Stimulated activated effector memory CD8-positive, alpha-beta T cell treated with anti-CD3 and anti-CD28 coated beads, Interleukin-12 subunit alpha, Interleukin-12 subunit beta, amount 100 ng/mL, for 72 hours (primary cell): Measurements from ENCODE around the gene LMF1.

Experiments
- ATAC-seq: fragments of 150-1000 bp; cut with Tn5 transposase; 2 replicates; pipeline ENCODE4 v1.10.0; 2021
- DNase-seq, 2 donors: peaks; one replicate each; pipeline ENCODE4 v3.0.0; 2021 to 2022; ENCODE audit warnings: low spot score in 2 of 2
- H3K27ac Mint-ChIP-seq: one replicate; pipeline ENCODE4 v1.8.0; 2022; ENCODE audit warnings: mild to moderate bottlenecking, mixed read lengths
- H3K36me3 Mint-ChIP-seq: one replicate; pipeline ENCODE4 v1.8.0; 2022; ENCODE audit warnings: mild to moderate bottlenecking, mixed read lengths
- H3K4me1 Mint-ChIP-seq: one replicate; pipeline ENCODE4 v1.8.0; 2022; ENCODE audit warnings: mixed read lengths
- H3K4me3 Mint-ChIP-seq: one replicate; pipeline ENCODE4 v1.8.0; 2022; ENCODE audit warnings: mild to moderate bottlenecking, mixed read lengths
- H3K9me3 Mint-ChIP-seq: one replicate; pipeline ENCODE4 v1.8.0; 2022; ENCODE audit warnings: mixed read lengths

Gene LMF1

DNA sequence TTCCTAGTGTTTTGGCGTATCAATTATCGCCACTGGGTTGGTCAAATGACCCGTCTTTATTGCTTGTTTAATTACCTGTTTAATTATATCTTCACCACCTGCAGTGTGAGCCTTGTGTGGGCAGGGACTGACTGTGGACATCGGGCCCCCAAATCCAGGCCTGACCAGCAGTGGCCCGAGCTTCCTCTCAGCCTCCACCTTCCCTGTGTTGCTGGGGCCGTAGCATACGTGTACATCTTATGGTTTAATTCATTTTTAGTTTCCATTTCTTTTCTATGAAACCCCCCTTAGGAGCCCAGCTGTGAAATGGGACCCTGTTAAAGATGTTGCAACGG is 1.2 kb upstream of the LMF1 start:
- Mint-ChIP-seq H3K27ac (no peak overlapping the region), H3K4me1 (no peaks in the 10 kb centered on the region), H3K4me3 (peak overlapping the region; percentile 65), H3K36me3 (peaks cover 13% of the 10 kb centered on the region), H3K9me3 (no peaks in the 10 kb centered on the region)
- no peak for ATAC-seq
- no peak for DNase-seq

DNA sequence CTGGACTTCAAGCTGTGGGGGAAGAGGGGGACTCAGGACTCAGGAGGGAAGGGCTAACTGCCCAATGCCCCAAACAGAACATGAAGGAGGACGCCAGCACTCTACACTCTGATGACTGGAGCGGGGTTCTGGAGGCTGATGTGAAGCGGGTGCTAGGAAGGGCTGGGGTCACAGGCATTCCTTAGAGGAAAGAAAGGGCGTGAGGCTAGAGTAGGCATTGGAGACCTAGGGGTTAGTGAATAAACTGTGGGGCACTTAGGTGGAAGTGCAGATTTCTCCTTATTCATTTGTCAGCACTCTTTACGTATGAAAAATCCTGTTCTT is 760 bp upstream of the LMF1 start:
- Mint-ChIP-seq H3K27ac (no peak overlapping the region), H3K4me1 (peaks cover 1% of the 10 kb centered on the region), H3K9me3 (no peaks in the 10 kb centered on the region), H3K4me3 (peak overlapping the region; percentile 65), H3K36me3 (peaks cover 13% of the 10 kb centered on the region)
- ATAC-seq: no peak
- no peak for DNase-seq

DNA sequence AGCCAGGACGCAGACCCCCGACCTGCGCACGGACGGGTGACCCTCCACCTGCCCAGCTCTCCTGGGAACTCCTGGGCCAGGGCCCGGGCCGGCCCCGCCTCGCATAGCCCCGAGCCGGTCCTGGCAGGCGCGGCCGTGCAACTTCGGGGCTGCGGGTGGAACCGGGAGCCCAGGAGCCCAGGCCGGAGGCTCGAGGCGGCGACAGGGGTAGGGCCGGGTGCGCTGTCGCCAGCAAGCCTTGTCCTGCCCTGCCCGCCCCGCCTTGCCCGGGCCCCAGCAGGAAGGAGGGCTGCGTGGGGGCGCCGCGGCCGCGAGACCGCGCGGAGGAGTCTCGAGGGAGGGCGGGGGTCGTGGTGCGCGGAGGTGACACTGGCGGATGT is 408 bp downstream of the LMF1 start:
- ATAC-seq (peak; percentile 66), DNase-seq (no peak)
- H3K4me1 Mint-ChIP-seq: peaks cover 12% of the 10 kb centered on the region
- H3K36me3 Mint-ChIP-seq: peaks cover 13% of the 10 kb centered on the region
- H3K27ac Mint-ChIP-seq: peak overlapping the region; percentile 43
- H3K9me3 Mint-ChIP-seq: no peaks in the 10 kb centered on the region
- peak overlapping the region; percentile 65 for H3K4me3 Mint-ChIP-seq

DNA sequence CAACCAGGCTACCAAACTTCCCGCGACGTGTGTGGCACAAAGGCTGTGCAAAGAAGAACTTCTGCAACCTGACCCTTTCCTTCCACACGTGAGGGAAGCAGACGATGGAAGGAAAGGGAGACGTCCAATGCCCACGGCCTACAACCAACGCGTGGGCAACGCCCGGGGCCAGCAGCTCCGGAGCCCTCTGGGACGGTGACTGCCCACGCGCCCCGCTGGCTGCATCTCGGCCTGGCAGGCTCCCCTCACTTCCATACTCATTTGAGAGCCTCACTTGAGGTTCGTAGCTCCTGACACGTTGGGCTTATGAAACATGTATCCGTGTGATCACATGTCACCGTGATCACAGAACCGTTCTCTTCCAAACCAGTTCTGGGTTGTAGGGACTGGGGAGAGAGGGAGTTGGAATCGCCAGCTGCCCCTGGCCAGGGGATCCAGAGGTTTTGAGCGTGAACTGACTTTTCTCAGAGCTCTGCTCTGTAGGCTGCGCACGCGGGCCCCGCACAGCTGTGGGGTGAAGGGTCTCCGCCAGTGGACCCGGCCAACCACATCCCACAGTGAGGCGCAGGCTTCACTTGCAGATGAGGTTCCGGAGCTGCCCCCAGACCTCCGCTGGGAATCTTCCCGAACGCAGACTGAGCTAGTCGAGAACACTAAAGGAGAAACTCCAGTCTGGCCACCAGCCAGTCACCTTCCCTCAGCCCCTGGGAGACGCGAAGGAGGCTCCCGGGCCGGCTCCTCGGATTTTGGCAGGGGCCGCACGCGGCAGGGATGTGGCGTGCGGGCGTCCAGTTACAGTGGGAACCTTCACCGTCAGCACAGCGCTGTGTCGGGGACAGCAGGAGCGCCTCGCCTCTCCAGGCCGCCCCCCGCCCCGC is 1.0 kb downstream of the LMF1 start:
- peaks cover 18% of the 10 kb centered on the region for H3K4me1 Mint-ChIP-seq
- no peak for DNase-seq
- H3K4me3 Mint-ChIP-seq: peak overlapping the region; percentile 65
- peak; percentile 9 for ATAC-seq
- H3K36me3 Mint-ChIP-seq: peaks cover 18% of the 10 kb centered on the region
- no peaks in the 10 kb centered on the region for H3K9me3 Mint-ChIP-seq
- peak overlapping the region; percentile 43 for H3K27ac Mint-ChIP-seq

DNA sequence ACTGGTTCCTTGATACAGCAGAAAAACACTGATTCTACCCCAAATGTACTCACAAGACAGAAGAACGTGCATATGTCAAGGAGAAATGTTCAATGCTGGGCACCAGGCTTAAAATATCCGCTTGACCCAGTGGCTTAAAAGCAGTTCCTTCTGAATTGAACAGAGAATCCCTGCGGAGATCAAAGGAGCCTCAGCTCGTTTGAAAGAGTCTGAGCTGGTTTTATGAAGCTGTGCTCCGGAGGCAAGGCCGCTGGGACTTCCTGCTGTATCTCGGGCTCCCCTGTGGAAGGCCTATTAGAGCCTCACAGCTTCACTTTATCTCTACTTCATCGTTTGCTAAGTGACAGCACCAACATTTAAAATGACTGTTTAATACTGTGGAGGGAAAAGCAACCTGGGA is 2.2 kb downstream of the LMF1 start:
- peaks cover 26% of the 10 kb centered on the region for H3K36me3 Mint-ChIP-seq
- DNase-seq: no peak
- peaks cover 27% of the 10 kb centered on the region for H3K4me1 Mint-ChIP-seq
- no peak for ATAC-seq
- H3K4me3 Mint-ChIP-seq: peak overlapping the region; percentile 65
- H3K27ac Mint-ChIP-seq: no peak overlapping the region
- H3K9me3 Mint-ChIP-seq: no peaks in the 10 kb centered on the region

DNA sequence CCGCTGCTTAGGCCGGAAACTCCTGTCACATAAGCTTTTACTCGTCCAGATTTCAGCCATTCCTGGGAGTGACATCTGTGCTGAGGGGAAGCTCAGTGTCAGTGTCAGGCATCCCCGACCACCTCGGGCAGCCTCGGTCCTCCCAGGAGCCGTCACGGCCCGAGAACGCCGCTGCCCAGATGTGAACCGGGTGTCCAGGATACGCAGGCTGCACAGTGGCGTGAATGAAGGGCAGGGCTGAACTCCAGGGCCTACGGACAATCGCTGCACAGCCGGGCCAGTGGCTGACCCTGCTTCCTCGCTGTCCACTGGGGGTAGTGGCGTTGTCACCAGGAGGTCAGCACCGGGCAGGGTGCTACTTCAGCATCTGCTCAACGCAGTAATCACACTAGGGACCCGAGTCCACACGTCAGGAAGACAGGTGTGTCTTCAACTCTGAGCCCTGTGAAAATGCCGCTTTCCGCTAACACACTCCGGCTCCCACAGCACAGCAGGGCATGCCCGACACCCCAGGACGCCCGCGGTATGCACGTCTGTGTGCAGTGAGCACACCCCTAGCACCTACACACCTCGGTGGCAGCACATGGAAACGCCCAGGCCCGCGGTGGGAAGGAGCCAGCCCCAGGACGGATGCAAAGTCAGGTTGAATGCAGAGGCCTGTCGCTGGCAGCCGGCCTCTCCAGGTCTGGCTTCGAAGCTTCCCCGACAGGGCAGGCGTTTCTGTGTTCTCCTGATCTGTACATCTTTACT is 3.1 kb downstream of the LMF1 start:
- Mint-ChIP-seq H3K9me3 (no peaks in the 10 kb centered on the region), H3K36me3 (peaks cover 26% of the 10 kb centered on the region), H3K27ac (no peak overlapping the region), H3K4me3 (peak overlapping the region; percentile 65), H3K4me1 (peaks cover 31% of the 10 kb centered on the region)
- ATAC-seq: no peak
- no peak for DNase-seq

DNA sequence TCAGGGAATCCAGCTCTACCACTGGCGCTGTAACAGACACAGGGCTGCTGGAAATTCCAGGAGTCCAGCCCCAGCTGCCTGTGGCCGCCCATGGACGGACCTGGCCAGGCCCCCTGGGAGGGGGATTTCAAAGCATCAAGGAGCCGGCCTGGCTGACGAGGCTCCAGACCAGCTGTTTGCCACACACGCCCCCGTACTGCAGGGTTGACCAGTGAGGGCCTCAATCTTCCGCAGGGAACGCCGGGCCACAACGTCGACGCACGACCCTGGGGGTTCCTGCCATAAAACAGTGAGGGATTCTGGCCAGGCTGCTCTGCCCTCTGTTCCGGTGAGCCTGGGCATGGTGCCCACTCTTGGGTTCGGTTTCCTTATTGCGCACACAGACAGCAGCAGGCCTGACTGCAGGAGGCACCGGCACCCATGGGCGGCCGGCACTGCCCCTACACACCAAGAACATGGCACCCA is 3.7 kb downstream of the LMF1 start:
- no peak overlapping the region for H3K27ac Mint-ChIP-seq
- peaks cover 31% of the 10 kb centered on the region for H3K4me1 Mint-ChIP-seq
- ATAC-seq (no peak), DNase-seq (no peak)
- peaks cover 26% of the 10 kb centered on the region for H3K36me3 Mint-ChIP-seq
- no peaks in the 10 kb centered on the region for H3K9me3 Mint-ChIP-seq
- H3K4me3 Mint-ChIP-seq: no peak overlapping the region

DNA sequence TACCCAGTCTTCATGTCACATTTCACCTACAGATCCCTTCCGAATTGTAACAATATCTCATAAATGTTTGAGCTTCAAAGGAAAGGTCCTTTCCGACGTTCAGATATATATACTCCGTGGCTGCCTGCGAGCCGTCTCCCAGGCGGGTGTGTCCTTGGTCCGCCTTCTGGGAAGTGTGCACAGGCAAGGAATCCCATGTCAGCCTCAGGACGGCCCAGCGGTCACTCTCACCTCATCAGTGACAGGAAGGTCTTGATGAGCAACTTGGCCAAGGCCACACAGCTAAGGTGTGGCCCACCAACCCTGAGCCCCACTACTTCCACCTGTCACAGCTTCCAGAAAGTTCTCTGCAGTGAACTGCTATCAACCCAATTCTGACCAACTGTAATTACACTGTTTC is 4.3 kb downstream of the LMF1 start:
- H3K27ac Mint-ChIP-seq: no peak overlapping the region
- DNase-seq (no peak), ATAC-seq (no peak)
- H3K4me3 Mint-ChIP-seq: no peak overlapping the region
- H3K9me3 Mint-ChIP-seq: no peaks in the 10 kb centered on the region
- H3K4me1 Mint-ChIP-seq: peaks cover 31% of the 10 kb centered on the region
- H3K36me3 Mint-ChIP-seq: peaks cover 26% of the 10 kb centered on the region

DNA sequence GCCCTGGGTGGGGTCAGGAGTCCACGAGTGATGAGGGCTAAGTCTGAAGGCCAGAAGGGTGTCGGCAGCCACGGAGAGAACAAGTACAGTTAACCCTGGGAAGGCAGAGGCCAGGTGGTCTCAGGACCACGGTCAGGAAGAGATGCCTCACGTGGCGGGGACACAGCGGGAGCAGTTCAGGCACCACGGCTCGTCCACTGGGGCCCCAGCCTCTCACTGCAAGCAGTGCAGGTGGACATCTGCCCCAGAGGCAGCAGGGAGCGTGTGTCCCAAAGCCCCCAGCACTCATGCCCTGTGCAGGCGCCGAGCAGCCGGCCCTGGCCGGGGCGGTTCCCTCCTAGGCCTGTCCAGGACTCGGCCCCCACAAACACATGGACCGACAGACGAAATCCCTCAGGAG is 4.7 kb downstream of the LMF1 start:
- ATAC-seq: no peak
- peaks cover 31% of the 10 kb centered on the region for H3K4me1 Mint-ChIP-seq
- no peak overlapping the region for H3K4me3 Mint-ChIP-seq
- peak overlapping the region; percentile 92 for H3K27ac Mint-ChIP-seq
- H3K9me3 Mint-ChIP-seq: no peaks in the 10 kb centered on the region
- DNase-seq: no peak
- H3K36me3 Mint-ChIP-seq: peaks cover 26% of the 10 kb centered on the region

DNA sequence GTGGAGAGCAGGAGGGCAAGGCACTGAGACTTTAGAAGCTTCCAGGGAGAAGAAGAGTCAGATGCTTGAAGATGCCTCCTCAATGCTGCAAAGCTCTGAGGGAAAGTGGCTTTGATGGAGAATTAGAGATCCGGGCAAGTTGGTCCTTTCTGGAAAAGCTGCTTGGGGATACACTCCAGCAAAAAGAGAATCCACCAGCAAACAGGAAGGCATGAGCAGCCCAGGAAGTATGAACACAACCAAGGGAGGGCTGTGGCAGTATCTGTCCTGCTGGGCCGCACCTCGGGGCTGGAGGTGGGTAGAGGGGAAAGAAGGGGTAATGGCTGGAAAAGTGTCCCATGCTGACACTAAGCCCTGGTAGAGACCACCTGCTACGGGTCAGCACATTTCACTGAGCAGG is 5.3 kb downstream of the LMF1 start:
- Mint-ChIP-seq H3K27ac (peak overlapping the region; percentile 92), H3K4me1 (peaks cover 31% of the 10 kb centered on the region), H3K4me3 (peak overlapping the region; percentile 67), H3K9me3 (no peaks in the 10 kb centered on the region), H3K36me3 (peaks cover 26% of the 10 kb centered on the region)
- ATAC-seq (no peak), DNase-seq (no peak)

DNA sequence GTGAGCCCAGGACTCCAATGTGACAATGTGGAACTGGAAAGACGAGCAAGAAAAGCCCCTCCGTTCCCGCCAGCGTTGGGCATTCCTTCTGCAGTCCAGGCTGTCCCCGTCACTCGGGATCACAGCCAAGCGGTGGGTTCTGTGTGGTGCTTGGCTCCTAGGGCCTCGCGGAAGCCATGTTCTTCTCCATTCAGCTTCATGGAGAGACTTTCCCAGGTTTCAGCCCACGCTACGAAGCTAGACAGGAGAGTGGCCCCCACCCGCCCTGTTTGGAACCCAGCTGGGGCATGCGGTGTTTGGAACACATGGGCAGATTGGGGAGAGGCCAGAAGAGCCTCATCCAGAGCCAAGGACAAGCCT is 5.8 kb downstream of the LMF1 start:
- DNase-seq (no peak), ATAC-seq (no peak)
- Mint-ChIP-seq H3K36me3 (peaks cover 26% of the 10 kb centered on the region), H3K4me3 (peak overlapping the region; percentile 67), H3K9me3 (no peaks in the 10 kb centered on the region), H3K4me1 (peaks cover 31% of the 10 kb centered on the region), H3K27ac (peak overlapping the region; percentile 92)

DNA sequence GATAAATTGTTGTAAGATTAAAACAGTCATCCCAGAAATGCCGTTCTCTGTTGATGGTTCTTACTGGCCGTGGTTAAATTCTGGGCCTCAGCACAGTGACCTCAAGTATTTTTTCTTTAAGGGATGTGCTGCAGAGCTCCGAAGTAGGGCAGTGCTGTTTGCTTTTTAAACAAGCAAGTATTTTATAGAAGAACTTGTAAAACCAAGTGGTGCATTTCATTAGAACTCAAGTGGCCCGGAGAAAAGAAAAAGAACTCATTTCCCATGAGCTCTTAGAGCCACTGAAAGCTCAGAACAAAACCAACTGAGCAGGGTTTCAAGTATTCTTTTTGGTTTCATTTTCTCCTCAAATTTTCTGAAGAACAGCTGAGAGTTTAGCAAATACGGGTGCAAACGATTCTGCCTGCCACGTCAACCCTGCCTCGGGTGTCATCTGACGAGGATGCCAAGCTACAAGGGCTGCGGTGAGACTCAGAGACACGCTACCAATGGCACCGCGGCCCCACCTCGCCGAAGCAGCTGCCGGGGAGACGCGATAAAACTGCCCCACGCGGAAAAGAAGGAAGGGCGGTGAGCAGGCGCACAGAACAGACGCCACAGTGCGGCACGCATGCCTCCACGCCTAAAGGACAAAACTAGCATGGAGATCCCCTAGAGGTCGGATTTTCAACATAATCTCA is 6.3 kb downstream of the LMF1 start:
- Mint-ChIP-seq H3K4me1 (peaks cover 31% of the 10 kb centered on the region), H3K36me3 (peaks cover 24% of the 10 kb centered on the region), H3K27ac (peak overlapping the region; percentile 92), H3K9me3 (no peaks in the 10 kb centered on the region), H3K4me3 (peak overlapping the region; percentile 67)
- DNase-seq: peak in 1 of 2 donors; percentile 72
- ATAC-seq: peak; percentile 88

DNA sequence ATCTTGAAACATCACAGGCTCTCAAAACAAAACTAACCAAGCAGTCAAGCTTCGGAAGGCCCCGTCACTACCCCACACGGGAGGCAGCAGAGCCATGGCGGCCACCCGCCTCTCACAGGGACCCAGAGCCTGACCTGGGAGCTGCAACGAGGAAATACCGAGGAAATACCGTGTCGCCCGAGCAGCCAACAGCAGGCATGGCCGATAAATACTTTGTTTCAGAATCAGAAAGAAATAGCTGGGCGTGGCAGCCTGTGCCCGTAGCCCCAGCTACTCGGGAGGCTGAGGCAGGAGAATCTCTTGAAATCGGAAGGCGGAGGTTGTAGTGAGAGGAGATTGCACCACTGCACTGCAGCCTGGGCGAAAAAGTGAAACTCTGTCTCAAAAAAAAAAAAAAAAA is 6.9 kb downstream of the LMF1 start:
- no peaks in the 10 kb centered on the region for H3K9me3 Mint-ChIP-seq
- ATAC-seq (peak; percentile 38), DNase-seq (no peak)
- peak overlapping the region; percentile 67 for H3K4me3 Mint-ChIP-seq
- peak overlapping the region; percentile 92 for H3K27ac Mint-ChIP-seq
- peaks cover 18% of the 10 kb centered on the region for H3K36me3 Mint-ChIP-seq
- peaks cover 31% of the 10 kb centered on the region for H3K4me1 Mint-ChIP-seq

DNA sequence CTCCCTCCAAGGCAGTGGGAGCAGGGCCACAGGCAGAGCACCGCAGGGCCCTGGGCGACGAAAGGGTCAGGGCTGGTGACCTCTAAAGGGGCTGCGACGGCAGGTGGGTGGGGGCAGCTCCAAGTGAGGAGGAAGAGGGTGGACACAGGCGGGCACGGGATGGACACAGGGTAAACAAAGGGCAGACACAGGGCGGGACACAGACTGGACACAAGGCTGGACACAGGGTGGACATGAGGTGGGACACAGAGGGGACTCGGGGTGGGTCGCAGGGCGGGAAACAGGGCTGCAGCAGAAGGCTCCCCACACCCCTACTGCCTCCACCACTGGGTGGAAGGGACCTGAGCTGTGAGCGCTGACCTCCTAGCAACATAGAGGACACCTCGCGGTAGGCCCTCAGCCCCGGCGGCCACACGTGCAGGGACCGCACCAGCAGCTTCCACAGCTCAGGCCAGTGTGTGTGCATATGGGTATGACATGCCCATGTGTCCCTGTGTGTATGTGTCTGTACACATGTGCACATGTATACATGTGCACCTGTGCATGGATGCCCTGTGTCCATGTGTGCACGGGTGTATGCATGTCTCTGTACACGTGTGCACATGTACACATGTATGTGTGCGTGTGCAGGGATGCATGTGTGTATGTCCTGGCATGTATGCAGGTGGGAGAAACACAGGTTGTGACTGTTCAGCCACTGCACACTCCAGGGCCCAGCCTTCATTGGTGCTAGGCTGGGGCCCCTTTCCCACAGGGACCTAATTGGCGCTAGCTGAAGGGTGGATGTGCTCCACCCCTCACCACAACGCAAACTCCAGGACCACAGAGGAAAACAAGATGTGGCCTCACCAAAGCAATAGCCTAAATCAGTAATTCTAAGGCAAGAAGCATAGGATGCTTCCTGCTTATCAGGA is 7.6 kb downstream of the LMF1 start:
- DNase-seq (no peak), ATAC-seq (no peak)
- Mint-ChIP-seq H3K9me3 (no peaks in the 10 kb centered on the region), H3K36me3 (peaks cover 13% of the 10 kb centered on the region), H3K27ac (peak overlapping the region; percentile 92), H3K4me1 (peaks cover 31% of the 10 kb centered on the region), H3K4me3 (peak overlapping the region; percentile 67)

DNA sequence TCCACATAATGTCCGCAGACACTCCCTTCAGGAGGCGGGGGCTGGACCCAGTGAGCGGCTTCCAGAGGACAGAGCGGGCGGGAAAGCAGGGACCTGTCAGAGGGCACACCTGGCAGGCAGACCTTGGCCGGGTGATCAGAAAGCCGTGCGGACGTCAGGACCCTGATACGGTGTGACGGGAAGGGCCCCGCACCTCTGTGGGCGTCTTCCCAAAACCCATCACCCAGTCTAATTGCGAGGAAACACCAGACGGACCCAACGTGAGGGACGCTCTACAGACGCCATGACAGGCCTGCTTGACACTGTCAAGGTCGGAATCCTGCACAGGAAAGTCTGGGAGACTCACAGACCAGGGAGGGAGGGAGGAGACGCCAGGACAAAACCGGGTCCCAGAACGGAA is 8.4 kb downstream of the LMF1 start:
- Mint-ChIP-seq H3K36me3 (peaks cover 13% of the 10 kb centered on the region), H3K4me1 (peaks cover 31% of the 10 kb centered on the region), H3K9me3 (no peaks in the 10 kb centered on the region), H3K4me3 (no peak overlapping the region), H3K27ac (no peak overlapping the region)
- ATAC-seq (no peak), DNase-seq (no peak)
